Measurements from ENCODE around the gene SUV39H1.
"Not testable (repeated sequence)": the region's sequence is repeated elsewhere in the genome, so short reads cannot be mapped to it uniquely, and the experiment has no call there.

The SUV39H1 gene

DNA sequence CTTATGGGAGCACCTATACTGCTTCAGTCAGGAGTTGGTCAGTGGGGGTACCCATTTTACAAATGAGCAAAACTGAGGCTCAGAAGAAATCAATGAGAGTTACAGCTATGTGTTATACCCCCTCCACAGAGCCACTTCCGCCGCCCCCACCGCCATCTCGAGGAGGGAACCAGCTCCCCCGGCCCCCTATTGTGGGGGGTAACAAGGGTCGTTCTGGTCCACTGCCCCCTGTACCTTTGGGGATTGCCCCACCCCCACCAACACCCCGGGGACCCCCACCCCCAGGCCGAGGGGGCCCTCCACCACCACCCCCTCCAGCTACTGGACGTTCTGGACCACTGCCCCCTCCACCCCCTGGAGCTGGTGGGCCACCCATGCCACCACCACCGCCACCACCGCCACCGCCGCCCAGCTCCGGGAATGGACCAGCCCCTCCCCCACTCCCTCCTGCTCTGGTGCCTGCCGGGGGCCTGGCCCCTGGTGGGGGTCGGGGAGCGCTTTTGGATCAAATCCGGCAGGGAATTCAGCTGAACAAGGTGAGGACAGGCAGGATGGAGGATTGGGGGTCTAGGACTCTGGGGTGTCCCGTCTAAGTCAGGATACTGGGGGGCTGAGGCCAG lies 7.9 kb upstream of the SUV39H1 start:
- DNase-seq (ENCODE audit: low spot score): no peak

DNA sequence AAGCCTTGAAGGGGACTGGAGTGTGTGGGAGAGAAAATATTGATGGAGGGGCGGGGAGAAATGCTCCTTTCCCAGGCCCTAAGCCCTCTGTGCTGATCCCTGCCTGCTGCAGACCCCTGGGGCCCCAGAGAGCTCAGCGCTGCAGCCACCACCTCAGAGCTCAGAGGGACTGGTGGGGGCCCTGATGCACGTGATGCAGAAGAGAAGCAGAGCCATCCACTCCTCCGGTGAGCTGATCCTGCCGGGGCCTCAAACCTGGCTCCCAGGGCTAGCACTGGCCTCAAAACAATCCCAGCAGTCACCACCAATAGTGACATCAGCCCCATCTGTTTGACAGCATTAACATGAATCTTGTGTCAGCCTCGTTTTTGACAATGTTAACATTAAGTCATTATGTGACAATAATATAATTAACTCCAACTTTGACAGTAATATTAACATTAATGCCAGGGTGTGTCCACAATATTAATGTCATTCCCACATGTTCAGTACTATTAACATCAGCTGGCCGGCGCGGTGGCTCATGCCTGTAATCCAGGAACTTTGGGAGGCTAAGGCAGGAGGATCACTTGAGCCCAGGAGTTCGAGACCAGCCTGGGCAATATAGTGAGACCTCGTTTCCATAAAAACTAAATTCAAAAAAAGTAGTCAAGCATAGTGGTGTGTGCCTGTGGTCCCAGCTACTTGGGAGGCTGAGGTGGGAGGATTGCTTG lies 7.2 kb upstream of the SUV39H1 start:
- no peak for DNase-seq (ENCODE audit: low spot score)

DNA sequence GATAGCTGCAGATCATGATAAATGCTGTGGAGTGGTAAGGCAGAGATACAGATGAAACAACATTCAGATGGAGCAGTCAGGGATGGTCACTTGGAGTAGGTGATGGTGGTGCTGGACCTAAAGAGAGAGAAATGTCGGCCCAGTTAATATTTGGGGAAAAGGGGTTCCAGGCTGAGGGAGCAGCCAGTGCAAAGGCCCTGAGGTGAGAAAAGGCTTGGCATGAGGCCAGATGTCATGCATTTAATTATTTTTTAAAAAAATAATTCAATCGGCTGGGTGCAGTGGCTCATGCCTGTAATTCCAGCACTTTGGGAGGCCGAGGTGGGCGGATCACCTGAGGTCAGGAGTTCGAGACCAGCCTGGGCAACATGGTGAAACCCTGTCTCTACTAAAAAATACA lies 4.8 kb upstream of the SUV39H1 start:
- DNase-seq (ENCODE audit: low spot score): not testable (repeated sequence)

DNA sequence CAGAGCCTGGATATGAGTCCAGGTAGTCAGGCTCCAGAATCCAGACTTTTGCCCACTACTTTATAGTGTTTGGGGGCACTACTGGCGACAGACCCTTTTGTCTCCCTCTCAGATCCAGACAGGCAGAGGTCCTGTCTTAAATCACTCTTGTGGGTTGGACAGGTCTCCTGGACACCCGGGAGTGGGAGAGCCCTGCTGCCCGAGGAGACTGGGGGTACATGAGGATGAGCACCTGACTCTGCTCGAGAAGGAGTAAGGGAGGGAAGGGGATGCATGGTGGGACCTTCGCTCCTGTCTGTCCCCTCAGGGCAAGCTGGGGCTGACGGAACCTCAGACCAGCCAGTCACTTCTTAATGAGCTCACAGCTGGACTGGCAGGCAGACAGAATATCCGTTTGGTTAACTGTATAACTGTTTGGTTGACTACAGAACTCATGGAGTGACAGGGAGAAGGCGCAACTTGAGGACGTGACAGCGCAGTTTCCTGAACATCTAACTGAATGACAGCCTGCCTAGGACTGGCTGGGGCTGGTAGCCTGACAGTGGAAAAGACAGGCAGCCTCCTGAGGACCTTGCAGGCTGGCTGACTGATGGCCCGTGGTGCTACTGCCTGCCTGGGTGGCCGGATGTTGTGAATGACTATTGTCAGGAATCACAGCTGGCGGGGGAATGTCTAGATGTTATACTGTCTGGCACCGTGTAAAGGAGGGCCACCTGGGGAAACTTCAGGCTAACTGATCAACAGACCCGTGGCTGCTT lies 1.6 kb upstream of the SUV39H1 start:
- DNase-seq (ENCODE audit: low spot score): no peak

DNA sequence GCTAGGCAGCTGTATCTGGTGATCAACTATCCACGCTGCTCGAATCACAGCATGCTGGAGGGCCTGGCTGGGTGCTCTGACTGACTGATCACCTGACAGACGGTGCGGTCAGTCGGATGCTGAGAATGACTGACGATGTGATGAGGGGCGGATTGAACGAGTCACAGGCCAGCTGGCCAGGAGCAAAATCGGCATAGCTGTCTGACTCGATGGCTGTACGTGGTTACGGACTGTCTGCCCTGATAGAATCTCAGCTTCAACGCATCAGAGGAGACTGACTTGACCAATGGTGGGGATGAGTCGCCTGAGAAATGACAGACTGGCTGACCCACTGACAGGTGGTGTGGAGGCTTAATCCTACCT lies 1.0 kb upstream of the SUV39H1 start:
- DNase-seq (ENCODE audit: low spot score): no peak

DNA sequence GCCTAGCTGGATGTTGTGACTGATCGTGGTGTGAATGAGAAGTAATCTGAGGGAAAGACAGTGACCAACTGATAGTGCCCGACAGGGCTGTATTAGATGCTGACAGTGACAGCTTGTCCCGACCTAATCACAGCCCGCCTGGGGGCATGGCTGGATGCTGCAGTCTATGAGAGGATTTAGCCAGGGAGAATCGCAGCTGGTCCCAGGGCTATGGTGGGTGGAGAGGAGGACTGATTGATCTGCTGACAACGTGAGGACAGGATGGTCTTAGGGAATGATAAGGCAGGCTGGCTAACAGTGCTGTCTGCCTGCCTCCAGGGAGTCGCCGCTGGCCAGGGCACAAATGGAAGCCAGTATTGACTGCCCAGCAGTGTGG lies 621 bp upstream of the SUV39H1 start:
- no peak for DNase-seq (ENCODE audit: low spot score)

DNA sequence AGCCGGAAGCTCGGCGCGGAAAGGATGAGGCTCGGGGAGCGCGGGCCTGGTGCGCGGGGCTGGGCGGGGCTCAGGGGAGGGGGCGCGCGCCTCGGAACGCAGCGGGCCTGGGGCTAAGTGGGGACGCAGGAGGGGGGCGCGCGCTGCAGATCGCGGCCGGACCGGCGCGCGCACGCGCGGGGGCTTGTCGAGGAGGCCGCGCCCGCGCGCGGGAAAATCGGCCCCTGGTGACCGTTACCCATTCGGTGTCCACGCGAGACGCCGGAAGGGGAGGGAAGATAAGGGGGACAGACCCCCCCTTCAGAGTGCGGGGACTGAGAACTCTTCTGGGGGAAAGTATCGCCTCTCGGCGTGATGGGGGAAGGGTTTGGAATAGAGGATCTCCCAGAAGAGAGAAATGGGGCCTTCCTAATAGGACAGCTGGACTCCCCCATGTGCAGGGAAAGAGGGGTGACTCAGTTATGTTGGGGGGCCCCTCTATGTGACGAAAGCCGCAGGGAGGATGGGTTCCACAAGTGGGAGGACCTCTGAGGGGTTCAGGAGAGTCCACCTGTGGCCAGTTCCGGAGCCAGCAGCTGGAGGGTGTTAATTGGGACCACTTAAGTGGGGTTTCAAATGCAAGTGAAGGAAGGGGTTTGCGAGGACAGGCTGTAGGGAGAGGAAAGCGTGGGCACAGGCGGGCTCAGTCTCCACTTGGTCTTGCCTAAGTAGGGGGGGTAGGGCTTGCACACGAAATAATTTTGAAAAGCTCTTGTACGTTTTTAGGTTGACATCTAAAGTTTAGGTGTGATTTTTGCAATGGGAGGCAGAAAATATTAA lies 584 bp downstream of the SUV39H1 start:
- DNase-seq (ENCODE audit: low spot score): no peak

DNA sequence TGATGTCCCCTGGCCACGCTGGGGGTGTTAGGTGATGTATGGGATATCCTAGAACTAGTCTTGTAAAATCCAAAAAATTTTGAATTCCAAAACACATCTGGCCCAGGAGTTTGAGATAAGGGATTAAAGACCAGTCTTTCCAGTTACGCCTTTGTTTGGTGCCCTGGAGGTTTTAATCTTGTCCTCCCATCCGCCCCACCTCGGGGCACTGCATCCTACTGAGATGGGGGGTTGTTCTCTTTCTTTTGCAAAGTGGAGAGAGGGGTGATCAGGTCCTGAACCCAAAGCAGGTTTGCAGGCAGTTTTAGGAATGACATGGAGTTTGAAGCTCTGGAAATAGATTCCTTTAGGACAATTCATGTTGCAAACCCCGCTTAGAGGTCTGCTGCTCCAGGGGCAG lies 1.8 kb downstream of the SUV39H1 start:
- no peak for DNase-seq (ENCODE audit: low spot score)

DNA sequence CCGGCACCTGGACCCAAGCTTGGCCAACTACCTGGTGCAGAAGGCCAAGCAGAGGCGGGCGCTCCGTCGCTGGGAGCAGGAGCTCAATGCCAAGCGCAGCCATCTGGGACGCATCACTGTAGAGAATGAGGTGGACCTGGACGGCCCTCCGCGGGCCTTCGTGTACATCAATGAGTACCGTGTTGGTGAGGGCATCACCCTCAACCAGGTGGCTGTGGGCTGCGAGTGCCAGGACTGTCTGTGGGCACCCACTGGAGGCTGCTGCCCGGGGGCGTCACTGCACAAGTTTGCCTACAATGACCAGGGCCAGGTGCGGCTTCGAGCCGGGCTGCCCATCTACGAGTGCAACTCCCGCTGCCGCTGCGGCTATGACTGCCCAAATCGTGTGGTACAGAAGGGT lies 3.7 kb downstream of the SUV39H1 start:
- DNase-seq (ENCODE audit: low spot score): no peak

DNA sequence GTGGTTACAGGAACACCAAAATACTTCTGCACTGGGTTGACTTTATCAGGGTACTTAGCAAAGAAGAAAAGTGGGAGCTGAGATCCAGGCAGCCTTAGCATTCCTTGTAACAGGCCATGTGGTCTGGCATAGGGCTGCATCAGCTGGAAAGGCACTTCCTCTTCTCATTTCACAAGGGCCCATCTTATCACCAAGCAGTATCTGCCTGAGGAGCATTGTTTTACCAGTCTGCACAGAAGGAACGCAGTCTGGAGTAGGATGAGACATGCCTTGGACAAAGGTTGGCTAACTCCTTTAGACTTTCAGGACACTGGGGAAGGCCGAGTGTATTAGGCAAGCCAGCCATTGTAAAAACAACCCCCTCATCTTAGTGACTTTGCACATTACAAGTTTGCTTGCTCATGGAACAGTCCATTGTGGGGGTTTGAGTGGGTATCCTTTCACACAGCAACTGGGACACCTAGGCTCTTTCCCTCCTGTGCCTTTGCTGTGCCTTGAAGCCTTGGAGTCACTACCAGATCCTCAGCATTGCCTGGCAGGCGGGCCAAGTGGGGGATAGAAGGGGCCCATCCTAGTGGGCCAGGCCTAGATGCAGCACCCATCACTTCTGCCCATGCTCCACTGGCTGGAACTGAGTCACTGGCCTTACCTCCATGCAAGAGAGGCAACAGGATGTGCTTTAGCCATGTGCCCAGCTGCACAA lies 4.6 kb downstream of the SUV39H1 start:
- no peak for DNase-seq (ENCODE audit: low spot score)

DNA sequence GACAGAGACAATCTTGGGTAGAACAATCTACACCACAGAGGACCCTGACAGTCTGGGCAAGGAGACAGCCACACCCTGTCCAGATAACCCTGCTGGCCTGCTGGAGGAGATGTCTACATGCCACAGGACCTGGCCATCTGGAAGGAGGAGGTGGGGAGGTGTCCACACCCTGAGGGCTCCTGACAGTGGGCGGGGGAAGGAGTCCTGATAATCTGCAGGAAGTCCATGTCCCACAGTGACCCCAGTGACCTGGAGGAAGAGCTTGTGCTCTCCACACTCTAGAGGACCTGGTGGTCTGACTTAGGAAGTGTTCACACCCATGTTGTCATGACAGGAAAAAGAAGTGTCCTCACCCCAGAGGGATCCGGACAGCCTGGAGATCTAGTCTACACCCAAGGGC lies 5.5 kb downstream of the SUV39H1 start:
- no peak for DNase-seq (ENCODE audit: low spot score)

DNA sequence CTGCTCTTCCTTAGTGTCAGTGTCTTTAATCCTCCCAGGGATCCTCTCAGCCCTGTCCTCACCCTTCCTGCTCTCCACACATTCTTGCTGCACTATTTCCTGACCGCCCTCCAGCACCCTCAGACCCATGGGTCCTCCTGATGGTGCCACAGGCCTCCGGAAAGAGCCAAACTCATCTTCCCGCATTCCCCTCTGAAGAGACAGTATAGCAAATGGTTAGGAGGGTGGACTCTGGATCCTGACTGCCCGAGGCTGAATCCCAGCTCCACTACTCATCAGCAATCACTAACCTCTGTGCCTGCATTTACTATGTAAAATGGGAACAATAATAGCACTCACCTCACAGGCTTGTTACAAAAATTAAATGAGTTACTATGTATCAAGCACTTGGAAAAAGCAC lies 6.2 kb downstream of the SUV39H1 start:
- DNase-seq (ENCODE audit: low spot score): no peak

DNA sequence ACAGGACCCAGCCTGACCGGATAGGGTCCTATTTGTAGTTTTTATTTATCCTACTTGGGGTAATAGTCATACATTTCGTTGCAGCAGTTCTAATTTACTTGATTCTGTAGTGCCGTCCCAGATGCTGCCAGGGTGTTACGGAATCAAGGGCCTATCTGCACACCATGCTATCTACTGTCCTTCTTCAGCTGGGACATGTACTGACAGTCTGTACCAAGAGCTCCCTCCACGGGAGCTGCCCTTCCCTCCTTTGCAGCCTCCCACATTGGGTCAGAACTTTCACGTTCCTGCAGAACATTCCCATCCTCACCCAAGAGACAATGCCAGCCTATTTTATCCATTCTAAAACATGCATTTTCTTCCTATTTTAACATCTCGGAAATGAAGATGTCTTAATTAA lies 6.7 kb downstream of the SUV39H1 start:
- no peak for DNase-seq (ENCODE audit: low spot score)

DNA sequence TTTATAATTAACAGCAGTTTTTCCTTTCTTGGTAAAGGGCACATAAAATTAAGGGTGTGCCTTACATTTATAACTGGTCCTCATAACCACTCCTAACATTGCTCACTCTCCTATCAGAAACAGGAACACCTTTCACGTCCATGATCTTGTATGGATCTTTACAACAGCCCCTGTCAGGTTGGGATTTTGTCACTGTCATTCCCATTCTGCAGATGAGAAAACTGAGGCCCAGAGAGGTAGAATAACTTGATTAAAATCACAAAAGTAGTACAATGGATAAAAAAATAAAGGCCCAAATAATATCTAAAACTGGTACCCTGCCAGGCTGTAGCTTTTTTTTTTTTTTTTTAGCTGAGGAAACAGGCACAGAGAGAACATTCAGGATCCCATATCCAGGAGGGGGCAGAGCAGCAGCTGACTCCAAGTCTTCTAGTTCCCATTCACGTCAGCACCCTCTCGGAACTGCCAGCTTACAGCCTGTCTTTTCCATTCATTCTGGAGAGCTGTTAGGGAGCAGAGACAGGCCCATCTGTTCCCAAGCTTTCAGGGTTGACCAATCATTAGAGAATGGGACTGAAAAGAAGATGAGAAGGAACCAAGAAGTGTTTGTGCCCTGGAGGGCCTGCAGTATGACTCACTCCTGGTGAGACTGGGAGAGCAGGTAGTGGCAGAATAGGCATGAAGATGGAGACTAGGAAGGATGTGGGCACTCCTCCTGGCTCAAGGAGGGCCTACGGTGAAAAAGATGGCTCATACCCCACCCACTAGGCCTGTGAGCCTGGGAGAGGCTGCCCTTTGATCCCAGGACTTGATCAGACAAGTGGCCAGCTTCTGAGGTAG lies 7.3 kb downstream of the SUV39H1 start:
- DNase-seq (ENCODE audit: low spot score): no peak

DNA sequence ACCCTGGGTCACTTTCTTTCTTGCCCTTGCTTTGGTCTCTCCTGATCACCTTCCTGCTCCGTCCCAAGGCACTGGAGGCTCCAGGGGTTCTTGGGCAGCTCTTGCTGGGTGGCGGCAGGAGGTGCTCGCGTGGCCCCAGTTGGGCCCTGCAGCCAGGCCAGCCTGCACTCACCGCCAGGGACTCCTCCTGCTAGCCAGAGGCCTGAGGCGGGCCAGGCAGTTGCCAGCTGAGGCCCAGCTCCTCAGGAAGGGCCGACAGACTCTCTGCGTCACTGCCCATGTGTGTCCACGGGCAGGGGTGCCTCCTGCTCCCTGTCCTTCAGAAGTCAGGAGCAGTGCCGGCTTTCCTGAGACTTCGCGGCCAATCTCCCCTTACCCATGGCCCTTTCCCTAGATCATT lies 9.3 kb downstream of the SUV39H1 start:
- DNase-seq (ENCODE audit: low spot score): no peak

DNA sequence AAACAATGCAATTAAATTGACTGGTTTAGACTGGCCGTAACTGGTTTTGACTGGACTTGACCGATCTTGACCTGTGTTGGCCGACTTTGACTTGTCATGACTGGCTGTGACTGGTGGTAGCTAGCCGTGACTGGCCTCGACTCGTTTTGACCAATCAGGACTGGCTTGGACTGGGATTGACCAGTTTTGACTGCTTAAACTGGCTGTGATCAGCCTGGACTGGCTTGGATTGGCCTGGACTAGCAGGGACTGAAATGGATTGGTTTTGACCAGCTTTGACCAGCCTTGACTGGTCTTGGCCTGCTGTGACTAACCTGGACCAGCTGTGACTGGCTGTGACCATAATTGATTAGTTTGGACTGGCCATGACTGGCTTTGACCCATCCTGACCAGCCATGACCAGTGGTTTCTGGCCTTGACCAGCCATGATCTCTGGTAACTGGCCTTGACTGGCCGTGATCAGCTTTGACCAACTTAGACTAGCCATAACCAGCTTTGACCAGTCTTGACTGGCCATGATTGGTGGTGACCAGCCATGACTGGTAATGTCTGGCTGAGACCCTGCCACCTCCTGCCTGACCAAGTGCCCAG lies 13.1 kb downstream of the SUV39H1 start:
- no peak for DNase-seq (ENCODE audit: low spot score)

DNA sequence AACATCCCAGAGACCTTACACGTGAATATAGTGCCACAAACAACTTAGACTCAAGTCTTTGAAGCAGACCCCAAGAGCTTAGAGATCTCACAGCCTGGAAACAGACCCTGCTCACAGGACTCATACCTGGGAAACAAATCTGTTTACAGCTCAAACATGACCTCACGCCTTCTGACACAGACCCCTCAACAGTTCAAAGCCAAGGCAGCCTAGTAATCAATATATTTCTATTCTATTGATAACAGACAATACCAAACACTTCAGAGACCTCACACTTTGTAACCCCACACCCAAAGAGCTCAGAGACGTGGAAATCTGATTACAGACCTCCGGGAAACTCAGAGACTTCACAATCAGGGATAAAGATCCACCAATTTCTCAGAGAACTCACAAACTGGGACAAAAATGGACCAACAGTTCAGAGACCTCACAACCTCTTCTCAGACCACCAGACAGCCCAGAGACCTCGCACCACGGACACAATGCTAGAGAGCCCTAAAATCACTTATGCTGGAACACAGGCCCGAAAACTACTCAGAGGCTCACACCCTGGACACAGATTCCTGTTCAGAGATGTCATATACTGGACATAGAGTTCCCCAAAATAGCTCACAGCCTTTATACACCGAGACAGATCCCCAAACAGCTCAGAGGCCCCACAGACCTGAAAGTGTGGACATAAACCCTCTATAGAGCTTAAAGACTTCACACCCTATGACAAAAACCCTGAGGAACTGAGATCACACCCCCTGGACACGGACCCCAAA lies 14.8 kb downstream of the SUV39H1 start:
- DNase-seq (ENCODE audit: low spot score): no peak

DNA sequence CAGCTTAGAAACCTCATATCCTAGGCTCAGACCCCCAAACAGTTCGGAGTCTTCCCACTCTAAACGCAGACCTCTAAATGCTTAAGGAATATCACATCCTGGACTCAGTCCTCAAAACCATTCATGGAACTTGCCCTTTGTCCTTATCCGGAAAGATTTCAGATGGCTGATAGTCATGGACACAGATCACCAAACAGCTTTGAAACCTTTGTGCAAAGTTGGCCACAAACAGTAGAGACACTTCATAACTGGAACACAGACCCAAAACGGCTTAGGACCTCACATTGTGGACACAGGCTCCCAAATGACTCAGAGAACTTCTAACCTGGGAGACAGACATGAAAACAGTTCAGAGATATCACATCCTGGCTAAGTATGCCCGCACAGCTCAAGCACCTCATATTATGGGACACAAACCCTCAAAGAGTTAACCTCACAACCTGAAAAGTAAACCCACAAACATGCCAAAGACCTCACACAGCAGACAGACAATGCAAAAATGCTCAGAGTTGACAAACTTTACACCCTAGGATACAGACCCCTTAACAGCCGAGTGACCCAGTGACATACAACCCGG lies 15.5 kb downstream of the SUV39H1 start:
- DNase-seq (ENCODE audit: low spot score): no peak

DNA sequence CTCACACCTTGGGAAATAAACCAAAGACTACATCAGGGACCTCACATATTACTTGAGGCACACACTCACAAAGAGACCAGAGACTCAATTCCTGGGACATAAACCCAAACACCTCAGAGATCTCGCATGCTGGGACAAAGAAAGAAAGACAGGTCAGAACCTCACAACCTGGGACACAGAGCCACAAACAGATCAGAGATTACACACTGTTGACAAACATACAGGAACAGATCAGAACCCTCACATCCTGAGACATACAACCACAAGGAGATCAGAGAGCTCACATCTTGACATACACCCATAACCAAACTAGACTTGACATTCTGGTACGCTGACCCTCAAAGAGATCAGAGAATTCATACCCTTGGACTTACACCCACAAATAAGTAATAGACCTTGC lies 17.3 kb downstream of the SUV39H1 start:
- DNase-seq (ENCODE audit: low spot score): no peak

DNA sequence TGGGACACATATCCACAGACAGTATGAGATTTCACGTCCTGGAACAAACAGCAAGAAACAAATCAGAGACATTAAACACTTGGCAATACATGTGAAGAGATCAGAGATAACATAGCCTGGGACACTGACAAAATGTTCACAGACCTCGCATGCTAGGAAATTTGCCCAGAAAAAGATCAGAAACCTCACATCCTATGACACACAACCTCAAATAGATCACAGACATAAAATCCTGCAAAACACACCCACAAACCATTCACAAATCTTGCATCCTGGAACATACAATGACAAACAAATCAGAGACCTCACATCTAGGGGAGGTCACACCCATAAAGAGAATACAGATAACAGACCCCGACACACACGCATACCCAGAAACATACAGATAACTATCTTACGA lies 18.0 kb downstream of the SUV39H1 start:
- DNase-seq (ENCODE audit: low spot score): no peak

Measured in kidney capillary endothelial cell (primary cell).